Osteoblast (primary cell): Measurements from ENCODE around the gene ADD1. TPM values are rescaled to one million over a fixed set of nuclear protein-coding genes. Genes with fewer than 3 reads are reported as not detected.

Experiments
- DNase-seq: peaks from one replicate; pipeline ENCODE4 v3.0.0; 2011; ENCODE audit warnings: low spot score, mixed read lengths; ENCODE audit not compliant: insufficient read length; ENCODE audit errors: missing footprints
- H2AFZ ChIP-seq: 2 replicates; pipeline ENCODE4 v1.6.0; 2011; ENCODE audit warnings: mild to moderate bottlenecking, low read length
- H3K27ac ChIP-seq: 2 replicates; pipeline ENCODE4 v1.5.1; 2011; ENCODE audit warnings: mild to moderate bottlenecking, low read depth, low read length, moderate library complexity
- H3K27me3 ChIP-seq: 2 replicates; pipeline ENCODE4 v1.6.0; 2012; ENCODE audit warnings: mild to moderate bottlenecking, control low read depth, inconsistent platforms, low read length, moderate library complexity; ENCODE audit not compliant: insufficient read depth
- H3K36me3 ChIP-seq: 2 replicates; pipeline ENCODE4 v1.5.1; 2011; ENCODE audit warnings: mild to moderate bottlenecking, low read length, control low read depth, moderate library complexity; ENCODE audit not compliant: insufficient read depth
- H3K4me1 ChIP-seq: 2 replicates; pipeline ENCODE4 v1.5.1; 2011; ENCODE audit warnings: mild to moderate bottlenecking, low read length, control low read depth, moderate library complexity; ENCODE audit not compliant: insufficient read depth
- H3K4me2 ChIP-seq: 2 replicates; pipeline ENCODE4 v1.6.0; 2011; ENCODE audit warnings: mild to moderate bottlenecking, low read length; ENCODE audit not compliant: insufficient read depth
- H3K4me3 ChIP-seq: fragments of 200-600 bp; sonication (generic); 3 replicates; pipeline ENCODE4 v1.5.1; 2012; ENCODE audit warnings: mild to moderate bottlenecking, low read length, inconsistent platforms; ENCODE audit not compliant: insufficient read depth
- H3K79me2 ChIP-seq: 2 replicates; pipeline ENCODE4 v1.6.0; 2012; ENCODE audit warnings: mild to moderate bottlenecking, low read length, control low read depth, inconsistent platforms; ENCODE audit not compliant: insufficient read depth
- H3K9me3 ChIP-seq: 2 replicates; pipeline ENCODE4 v1.5.1; 2011; ENCODE audit warnings: low read depth, low read length, control low read depth
- H4K20me1 ChIP-seq: 2 replicates; pipeline ENCODE4 v1.6.0; 2012; ENCODE audit warnings: mild to moderate bottlenecking, low read length, control low read depth; ENCODE audit not compliant: insufficient read depth
- total RNA-seq: library from RNA; depleted of rRNA; stranded (reverse); fragments of >200 nt; gene quantifications from 2 replicates; pipeline ENCODE4 v1.2.3, GENCODE V29; 2012
- TF ChIP-seq, protein P1 (sequence below): IDR thresholded peaks from 2 replicates; pipeline ENCODE4 v1.5.1; 2011; ENCODE audit warnings: mild to moderate bottlenecking, low read depth, low read length, moderate library complexity; ENCODE audit errors: extremely low read depth

Gene ADD1
- total RNA-seq, 1 donor, result 200 TPM

DNA sequence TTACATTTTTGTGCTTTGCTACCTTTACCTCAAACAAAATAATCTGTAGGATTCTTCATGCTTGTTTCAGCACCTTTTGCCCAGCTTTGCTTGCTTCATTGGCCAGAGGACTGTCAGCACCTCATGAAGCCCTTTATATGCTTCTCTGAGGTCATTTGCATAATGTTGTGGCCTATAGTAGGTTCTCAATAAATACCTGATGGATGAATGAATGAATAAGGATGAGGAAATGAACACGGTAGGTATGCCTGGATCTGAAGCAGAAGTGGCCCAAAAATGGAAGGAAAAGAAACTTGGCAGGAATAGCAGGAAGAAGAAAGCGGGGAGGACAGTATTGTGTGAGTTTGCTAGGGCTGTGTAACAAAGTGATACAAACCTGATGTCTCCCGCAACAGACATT lies 127.6 kb downstream of the ADD1 start:
- Histone ChIP-seq H3K36me3 (no peaks in the 10 kb centered on the region), H2AFZ (no peak overlapping the region), H3K27me3 (no peaks in the 10 kb centered on the region), H3K4me3 (no peak overlapping the region), H3K9me3 (no peaks in the 10 kb centered on the region), H3K4me1 (no peaks in the 10 kb centered on the region), H3K4me2 (no peak overlapping the region), H3K79me2 (peaks cover 2% of the 10 kb centered on the region), H3K27ac (no peak overlapping the region), H4K20me1 (no peaks in the 10 kb centered on the region)
- DNase-seq, result no peak
- TF ChIP-seq, protein P1, sequence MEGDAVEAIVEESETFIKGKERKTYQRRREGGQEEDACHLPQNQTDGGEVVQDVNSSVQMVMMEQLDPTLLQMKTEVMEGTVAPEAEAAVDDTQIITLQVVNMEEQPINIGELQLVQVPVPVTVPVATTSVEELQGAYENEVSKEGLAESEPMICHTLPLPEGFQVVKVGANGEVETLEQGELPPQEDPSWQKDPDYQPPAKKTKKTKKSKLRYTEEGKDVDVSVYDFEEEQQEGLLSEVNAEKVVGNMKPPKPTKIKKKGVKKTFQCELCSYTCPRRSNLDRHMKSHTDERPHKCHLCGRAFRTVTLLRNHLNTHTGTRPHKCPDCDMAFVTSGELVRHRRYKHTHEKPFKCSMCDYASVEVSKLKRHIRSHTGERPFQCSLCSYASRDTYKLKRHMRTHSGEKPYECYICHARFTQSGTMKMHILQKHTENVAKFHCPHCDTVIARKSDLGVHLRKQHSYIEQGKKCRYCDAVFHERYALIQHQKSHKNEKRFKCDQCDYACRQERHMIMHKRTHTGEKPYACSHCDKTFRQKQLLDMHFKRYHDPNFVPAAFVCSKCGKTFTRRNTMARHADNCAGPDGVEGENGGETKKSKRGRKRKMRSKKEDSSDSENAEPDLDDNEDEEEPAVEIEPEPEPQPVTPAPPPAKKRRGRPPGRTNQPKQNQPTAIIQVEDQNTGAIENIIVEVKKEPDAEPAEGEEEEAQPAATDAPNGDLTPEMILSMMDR, result no peak

DNA sequence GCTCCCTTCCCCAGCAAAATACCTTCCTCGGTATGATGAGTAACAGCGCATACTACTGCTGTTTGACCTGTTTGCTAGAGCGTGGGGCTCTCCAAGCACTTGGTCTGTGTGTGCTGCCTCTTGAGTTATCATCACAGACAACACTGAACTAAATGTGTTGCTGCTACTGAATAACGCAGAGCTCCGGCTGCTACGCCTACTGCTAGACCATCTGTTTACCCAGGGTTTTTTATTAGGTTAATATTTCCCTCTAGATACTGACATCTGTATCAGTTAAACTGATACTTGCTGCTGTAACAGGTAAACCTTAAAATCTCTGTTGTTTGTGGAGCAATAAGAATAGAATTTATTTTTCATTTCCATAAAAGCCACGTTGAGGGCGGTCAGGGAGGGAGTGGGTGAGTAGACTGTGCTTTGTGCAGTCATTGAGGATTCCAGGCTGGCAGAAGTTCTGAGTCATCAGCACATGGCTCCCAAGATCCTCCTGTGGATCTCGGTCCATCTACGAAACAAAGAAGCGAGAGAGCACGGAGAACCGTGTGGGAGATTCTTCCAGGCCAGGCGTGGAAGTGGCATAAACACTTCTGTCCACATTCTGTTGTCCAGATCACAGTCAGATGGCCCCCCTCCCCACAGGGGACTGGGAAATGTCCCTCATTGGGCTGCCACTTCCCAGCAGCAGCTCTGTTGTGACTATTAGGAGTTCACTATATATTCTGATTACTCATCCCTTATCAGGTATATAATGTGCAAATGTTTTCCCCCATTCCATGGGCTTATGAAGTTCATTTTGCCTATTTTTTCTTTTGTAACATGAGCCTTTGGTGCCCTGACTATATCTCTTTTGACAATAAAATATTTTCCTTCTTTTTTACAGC lies 133.8 kb downstream of the ADD1 start:
- no peak overlapping the region for H3K4me3 ChIP-seq
- H4K20me1 ChIP-seq, result peaks cover 6% of the 10 kb centered on the region
- H3K27ac ChIP-seq, result peak overlapping the region; percentile 51
- TF ChIP-seq, protein P1, result no peak
- H3K4me2 ChIP-seq, result peak overlapping the region; percentile 49
- H3K79me2 ChIP-seq, result no peaks in the 10 kb centered on the region
- H3K27me3 ChIP-seq, result no peaks in the 10 kb centered on the region
- peaks cover 9% of the 10 kb centered on the region for H3K9me3 ChIP-seq
- peak overlapping the region; percentile 83 for H2AFZ ChIP-seq
- DNase-seq, result peak; percentile 92
- H3K4me1 ChIP-seq, result peaks cover 10% of the 10 kb centered on the region
- no peaks in the 10 kb centered on the region for H3K36me3 ChIP-seq

Other genes starting within 250 kb of the ADD1 start
- gene TNIP2, start 87.5 kb upstream of the ADD1 start, total RNA-seq, result 37.7 and 44.9 TPM in 2 replicates
- 26.4 and 28.0 TPM in 2 replicates for gene SH3BP2, start 50.8 kb upstream of the ADD1 start, total RNA-seq
- 24.2 and 30.0 TPM in 2 replicates for gene NOP14, start 119.6 kb downstream of the ADD1 start, total RNA-seq
- 7.4 and 7.6 TPM in 2 replicates for gene GRK4, start 119.7 kb downstream of the ADD1 start, total RNA-seq
- not detected in 2 replicates for gene HTT-AS, start 230.7 kb downstream of the ADD1 start, total RNA-seq
- 44.5 and 65.1 TPM in 2 replicates for gene HTT, start 230.8 kb downstream of the ADD1 start, total RNA-seq